GM21529 (cell line): Measurements from ENCODE around the gene SERPINB13.
"Not testable (repeated sequence)": the region's sequence is repeated elsewhere in the genome, so short reads cannot be mapped to it uniquely, and the experiment has no call there.

Experiments
- ATAC-seq: cut with Tn5 transposase; IDR thresholded peaks from one replicate; pipeline ENCODE4 v1.9.1; 2021; ENCODE audit not compliant: unreplicated experiment

The SERPINB13 gene

DNA sequence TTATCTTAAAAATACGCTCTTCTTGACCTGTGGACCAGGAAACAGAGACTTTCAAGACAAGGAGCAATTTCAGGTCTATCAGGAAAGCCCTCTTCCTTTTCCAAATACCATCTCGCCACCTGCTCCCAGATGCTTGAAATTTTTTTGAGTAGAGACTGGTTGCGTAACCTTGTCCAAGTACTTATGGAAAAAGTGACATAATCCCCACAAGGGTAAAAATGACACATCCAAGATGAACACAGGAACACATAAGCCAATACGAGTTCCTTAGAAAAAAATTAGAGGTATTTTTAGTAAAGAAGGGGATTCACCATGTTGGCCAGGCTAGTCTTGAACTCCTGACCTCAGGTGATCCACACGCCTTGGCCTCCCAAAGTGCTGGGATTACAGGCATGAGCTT lies 1.8 kb downstream of the SERPINB13 start:
- ATAC-seq, result no peak

DNA sequence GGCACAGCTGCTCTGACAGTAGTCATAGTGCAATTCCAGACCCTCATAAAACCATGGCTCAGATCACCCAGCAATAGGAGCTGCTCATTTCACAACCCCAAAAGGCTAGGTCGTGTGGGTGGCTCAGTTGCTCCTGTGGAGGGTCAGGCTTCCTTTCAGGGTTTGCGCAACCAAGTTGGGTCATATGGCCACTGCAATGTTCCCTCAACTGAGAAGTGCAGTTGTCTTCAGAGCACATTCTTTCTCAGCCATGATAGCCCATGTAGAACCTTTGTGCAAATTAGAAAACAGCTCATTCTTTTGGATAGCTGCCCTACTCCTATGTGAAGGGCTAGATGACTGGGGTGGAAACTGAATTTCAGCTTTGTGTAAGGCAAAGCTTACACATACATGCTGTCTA lies 3.2 kb downstream of the SERPINB13 start:
- no peak for ATAC-seq

DNA sequence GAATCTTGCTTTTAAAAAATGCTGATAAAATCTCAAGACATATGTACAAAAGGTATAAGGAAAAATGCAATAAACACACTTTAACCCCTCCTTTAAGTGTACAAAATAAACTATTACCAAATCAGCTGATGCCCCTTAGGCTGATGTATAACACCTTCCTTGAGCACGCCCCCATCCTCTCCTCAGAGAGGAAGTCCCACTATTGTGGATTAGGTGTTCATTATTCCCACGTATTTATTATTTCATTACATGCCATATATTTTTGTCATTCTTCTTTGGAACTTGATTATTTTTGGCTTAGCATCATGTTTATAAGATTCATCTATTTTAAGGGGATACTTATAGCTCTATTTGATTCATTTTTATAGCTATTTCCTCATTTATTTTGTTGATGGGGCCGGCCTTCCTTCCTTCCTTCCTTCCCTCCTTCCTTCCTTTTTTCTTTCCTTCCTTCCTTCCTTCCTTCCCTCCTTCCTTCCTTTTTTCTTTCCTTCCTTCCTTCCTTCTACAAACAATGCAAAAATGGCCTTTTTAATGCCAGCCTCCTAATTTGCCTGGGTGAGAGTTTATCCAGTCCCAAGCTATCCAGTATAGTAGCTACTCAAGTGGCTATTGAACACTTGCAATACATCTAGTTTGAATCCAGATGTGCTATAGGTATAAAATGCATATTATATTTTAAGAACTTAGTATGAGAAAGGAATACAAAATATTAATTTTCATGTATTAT lies 4.0 kb downstream of the SERPINB13 start:
- no peak for ATAC-seq

DNA sequence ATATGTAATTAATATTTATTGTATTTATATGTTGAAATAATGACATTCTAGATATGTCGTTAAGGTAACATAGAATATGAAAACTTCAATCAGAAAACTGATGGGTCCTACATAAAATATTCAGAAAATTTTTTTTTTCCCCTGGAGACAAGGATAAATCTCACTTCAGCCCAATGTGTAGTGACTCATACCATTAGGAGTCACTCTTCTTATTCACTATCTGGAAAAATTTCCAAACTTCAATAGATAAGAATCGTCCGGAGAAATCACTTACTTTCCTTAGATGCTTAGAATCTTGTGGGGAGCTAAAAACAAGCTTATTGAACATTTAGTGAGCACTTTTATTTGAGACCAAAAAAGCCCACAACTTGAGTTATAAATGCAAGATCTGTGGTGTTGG lies 4.6 kb downstream of the SERPINB13 start:
- ATAC-seq, result no peak

DNA sequence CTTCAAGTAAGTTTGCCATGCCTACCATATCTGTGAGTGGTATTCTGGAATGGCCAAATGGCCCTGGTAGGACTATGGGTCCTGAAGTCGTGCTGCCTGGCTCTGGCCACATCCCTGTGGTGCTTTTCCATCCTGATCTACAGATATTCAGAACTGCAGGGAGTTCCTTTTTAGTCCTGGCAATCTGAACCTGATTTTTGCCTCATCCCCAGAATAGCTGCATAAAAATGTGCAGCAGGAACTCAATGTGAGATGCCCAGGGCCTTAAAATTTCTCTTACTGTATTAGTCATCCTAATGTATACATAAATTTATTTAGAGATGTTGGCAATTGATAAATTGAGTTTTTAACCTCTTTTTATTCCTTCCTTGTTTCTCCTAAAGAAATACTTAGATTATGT lies 5.3 kb downstream of the SERPINB13 start:
- no peak for ATAC-seq

DNA sequence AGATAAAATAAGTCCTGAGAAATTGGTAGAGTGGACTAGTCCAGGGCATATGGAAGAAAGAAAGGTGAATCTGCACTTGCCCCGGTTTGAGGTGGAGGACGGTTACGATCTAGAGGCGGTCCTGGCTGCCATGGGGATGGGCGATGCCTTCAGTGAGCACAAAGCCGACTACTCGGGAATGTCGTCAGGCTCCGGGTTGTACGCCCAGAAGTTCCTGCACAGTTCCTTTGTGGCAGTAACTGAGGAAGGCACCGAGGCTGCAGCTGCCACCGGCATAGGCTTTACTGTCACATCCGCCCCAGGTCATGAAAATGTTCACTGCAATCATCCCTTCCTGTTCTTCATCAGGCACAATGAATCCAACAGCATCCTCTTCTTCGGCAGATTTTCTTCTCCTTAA lies 9.8 kb downstream of the SERPINB13 start:
- no peak for ATAC-seq

DNA sequence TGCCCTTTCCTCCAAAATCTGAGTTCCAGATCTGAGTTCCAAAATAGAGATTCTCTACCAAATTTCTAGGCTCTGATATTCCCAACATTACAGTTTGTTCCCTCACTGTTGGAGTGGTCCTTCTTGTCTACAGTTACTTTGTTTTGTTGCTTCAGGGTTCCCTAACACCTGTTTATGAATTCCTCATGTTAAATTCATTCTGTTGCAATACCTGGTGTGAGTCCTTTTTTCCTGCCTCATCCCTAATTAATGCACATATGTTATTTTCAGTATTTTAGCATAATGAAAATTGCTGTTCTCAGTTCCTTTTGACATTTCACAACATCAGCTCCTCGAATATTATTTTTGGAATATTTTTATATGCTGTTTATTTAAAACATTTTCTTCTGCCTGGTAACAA lies 16.2 kb downstream of the SERPINB13 start:
- no peak for ATAC-seq

DNA sequence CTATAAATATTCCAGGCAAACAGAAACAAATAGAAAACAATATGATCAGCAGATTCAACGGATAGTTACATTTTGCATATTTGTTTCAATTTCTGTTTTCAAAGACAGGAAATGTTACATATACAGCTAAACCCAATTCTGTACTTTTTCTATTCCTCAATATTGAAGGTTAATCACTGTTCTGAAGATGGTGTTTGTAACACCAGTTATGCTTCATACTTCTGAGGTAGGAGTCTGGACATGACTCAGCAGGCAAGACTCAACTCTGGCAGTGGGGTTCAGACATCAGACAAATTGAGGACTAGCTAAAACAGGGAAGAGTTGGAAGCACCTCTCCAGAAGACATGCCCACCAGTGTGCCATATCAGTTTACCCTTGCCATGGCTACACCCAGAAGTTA lies 16.6 kb downstream of the SERPINB13 start:
- peak; percentile 97 for ATAC-seq

DNA sequence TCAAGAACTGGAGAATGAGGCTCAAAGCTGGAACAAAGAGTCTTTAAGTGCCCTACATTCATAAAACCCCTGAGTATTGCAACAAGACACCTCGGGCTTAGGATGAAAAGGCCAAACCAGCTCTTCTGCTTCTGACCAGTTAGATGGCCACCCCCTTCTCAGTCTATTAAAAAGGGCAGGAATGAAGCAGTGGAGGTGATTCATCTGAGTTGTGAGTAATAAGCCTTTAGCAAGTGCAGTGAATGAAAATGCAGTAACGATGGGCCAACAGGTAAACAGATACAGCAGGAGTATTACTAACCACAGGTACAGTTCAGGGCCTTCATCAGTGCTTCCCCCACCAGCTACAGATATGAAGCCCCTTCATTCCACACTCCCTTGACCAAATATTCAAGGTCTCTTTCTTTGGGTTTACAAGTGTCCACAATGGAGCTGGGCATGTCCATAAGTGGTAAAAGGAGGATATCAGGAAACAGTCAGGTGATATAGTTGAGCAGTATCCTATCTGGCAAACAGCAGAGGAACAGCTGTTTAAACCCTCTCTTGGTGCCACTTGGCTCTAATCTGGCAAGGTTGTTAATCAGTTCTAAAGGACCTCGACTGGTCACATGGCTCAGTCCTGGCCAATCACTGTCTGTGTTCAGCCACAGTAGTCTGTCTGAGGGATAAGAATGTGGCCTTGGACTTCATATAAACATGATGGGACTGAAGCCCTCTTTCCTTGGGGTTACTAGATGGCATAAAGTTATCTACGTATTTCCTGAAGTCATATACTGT lies 17.8 kb downstream of the SERPINB13 start:
- ATAC-seq, result no peak

DNA sequence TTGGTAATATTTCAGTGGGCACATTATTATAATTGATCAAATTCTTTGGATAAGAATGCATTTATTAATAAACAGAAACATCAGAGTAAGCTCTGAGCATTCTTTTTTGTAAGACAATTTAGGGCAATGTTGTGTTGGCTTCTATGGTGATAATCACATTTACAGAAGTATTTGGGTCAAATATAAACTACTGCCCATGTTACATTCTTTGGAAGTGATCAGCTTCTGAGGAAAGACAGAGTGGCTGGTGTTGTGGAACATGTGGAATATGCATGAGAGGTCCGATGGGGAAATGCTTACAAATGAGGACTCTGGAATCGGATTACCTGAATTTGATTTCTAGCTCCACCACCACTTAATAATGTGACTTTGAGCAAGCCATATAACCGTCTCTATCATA lies 19.4 kb downstream of the SERPINB13 start:
- no peak for ATAC-seq

DNA sequence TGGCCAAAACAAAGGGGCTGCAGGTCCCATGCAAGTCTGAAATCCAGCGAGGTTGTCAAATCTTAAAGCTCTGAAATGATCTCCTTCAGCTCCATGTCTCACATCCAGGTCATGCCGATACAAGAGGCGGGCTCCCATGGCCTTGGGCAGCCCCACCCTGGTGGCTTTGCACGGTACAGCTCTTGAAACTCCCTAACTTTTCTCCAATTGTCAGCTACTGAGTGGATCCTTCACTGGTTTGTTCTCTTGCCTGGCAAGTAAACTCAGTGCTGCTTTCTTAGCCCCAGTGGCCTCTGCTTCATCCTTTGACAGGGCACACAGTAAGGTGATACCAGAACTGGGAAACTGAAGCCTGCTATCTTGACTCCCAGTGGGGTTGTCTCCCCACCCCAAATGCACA lies 26.3 kb downstream of the SERPINB13 start:
- no peak for ATAC-seq

DNA sequence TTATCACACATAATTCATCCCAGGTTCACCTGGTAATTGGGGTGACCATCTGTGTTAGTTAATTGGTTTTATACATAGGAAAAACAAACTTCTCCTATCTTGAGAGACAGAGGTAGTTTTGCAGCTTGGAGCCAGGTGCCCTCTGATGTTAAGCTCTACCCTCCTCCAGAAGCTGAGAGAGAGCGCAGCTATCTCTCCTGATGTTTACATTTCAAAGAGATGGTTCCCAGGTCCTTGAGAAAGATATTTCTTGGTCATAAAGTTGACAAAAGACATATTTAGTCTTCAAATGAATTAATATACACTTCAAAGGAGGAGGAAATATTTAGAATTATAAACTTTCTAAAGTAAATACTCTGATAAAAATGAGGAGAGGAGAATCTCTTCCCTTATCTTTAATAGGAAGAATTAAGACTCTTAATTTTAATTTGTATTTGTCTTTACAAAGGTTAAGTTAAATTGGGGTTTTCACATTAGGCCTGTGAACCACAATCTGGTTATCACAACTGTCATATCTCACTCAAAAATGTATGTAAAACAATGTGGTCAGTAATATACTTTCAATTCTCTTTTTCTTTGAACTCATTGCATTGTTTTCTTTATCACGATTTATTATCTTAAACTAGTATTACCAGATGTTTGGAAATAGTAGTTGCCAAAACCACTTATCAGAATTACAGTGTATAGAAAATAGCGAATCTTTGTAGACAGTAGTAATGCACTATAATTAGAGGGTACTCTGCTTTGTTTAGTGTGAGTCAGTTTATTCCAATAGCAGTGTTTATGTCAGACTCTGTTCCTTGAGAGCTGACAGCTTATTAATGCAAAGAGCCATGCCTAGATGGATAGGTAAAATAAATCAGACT lies 30.1 kb downstream of the SERPINB13 start:
- ATAC-seq, result peak; percentile 86

DNA sequence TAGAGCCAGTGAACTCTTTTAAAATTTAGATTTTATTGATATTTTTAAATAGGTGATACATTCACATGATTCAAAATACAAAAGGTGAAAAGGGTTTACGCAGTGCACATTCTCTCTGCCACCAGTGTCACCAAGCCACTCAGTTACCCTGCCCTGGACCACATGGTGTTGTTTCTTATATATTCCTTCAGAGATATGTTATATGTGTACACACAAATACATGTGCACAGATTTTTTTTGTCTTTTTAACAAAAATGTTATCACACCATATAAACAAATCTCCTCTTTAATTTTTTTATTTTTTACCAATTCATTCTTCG lies 30.7 kb downstream of the SERPINB13 start:
- no peak for ATAC-seq

DNA sequence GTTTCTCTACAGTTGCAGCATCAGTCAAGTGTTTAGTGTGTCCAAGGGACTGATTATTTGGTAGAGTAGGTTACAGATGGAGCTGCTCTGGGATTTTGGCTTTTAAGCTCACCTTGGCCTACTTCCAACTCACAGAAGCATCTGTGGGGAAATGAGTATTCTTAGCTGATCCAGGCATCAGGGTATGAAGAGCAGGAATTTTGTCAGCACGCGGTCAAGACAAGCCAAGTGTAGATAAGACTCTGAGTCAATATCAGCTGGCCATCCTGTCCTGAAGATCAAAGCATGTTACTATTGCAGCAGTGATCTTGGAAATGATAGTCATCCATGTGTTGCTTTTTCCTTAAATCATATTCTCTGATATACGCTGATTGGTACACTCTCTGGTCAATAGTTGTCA lies 32.5 kb downstream of the SERPINB13 start:
- ATAC-seq, result no peak

DNA sequence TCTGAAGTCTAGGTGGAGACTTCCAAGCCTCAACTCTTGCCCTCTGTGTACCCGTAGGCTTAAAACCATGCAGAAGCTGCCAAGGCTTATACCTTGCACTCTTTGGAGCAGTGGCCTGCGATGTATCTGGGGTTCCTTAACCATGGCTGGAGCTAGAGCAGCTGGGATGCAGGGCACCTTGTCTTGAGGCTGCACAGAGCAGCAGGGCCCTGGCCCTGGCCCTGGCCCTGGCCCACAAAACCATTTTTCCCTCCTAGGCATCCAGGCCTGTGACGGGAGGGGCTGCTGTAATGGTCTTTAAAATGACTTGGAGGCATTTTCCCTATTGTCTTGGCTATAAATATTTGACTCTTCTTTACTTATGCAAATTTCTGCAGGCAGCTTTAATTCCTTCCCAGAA lies 37.7 kb downstream of the SERPINB13 start:
- ATAC-seq, result no peak

DNA sequence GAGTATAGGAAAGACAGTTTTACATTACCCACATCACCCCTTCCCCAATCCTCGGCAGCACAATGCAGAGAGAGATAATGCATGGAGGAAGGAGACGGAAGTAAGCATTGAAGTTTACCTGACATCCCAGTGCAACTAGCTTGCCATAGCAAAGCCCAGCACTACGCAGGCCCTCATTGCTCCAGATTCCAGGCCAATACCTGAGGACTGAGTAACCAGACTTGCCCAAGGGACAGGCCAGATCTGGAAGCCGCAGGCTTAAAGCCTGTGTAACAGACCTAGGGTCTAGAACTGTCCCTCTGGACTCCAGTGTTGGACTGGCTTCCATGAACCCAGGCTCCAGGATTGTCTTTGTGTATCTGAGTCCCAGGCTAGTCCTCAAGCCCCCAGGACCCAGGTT lies 39.3 kb downstream of the SERPINB13 start:
- ATAC-seq, result no peak

DNA sequence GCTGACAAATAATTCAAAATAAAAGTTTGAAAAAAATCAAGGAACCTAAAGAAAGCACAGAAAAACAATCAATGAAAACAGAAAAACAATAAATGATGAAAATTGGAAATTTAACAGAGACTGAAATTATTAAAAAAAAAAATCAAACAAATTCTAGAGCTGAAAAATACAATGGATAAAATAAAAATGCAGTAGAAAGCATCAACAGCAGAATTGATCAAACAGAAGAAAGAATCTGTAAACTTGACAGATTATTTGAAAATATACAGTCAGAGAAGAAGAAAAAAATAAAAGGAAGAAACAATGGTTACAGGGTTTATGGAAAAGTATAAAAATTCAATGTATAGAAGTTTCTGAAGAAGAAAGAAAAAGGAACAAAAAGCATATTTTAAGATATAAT lies 40.7 kb downstream of the SERPINB13 start:
- ATAC-seq, result no peak

DNA sequence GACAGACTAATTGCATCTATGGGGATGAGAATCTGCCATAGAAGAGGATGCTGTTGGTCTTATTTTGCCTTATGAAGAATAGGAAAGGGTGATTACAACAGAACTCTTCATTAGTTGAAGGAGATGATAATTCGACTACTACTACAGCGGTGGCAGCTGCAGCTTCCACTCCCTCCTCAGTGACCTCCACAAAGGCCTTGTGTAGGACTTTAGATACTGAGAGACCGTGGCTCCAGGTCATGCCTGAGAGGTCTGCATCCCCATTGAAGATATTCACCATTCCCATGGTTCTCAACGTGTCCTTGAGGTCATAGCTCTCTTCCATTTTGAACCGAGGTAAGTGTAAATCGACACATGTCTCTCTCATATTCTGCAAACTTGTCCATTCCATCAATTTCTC lies 50.6 kb downstream of the SERPINB13 start:
- ATAC-seq, result no peak

DNA sequence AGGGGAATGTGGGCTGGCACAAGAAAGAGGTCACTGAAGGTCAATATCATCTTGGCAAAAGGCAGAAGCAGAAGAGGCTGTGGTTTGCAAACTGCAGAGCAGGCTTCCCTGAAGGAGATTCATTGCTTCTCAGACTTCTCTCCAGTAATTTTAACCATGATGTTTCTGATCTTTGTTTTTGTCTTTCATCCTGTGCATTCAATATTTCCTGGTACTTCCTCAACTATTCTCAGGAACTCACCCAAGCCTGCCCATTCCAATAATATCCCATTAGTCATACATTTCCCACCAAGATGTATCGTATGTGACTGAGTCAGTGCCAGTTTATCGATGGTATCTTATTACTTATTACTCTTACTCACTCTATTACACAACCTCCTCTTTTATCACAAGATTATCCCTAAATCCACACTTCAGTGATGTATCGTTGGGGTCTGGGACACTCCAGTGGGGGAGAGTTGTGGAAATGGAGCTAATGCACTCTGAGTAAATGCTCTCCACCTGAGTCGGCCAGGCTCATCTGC lies 54.1 kb downstream of the SERPINB13 start:
- not testable (repeated sequence) for ATAC-seq

DNA sequence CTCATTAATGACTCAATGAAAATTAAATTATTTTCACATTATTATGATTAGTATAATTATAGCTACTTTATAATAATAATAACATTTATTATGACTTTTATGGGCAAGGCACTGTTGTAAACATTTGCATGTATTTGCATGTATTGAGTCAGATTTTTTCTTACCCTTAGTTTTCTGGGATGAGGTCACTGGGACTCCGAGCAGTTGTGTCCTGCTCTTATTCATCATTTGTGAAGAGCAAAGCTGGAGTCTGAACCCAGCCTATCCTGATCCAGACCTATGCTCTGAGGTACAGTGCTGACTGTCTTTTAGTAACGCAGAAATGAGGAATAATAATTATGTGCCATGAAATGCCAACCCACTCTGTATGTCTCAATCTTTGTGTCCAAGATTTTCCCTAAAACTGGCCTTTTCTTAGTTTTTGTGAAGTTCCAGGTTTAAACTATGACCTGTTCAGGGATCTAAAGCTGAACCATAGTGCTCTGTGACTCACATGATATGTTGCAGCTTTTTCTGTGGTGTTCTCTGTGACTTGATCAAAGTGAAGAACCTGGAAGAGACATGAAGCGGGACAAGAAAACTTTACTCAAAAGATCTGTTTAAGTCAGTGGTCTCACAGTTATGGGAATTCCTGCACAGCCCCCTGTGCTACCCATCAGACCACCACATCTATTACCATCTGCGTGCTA lies 55.7 kb downstream of the SERPINB13 start:
- not testable (repeated sequence) for ATAC-seq

DNA sequence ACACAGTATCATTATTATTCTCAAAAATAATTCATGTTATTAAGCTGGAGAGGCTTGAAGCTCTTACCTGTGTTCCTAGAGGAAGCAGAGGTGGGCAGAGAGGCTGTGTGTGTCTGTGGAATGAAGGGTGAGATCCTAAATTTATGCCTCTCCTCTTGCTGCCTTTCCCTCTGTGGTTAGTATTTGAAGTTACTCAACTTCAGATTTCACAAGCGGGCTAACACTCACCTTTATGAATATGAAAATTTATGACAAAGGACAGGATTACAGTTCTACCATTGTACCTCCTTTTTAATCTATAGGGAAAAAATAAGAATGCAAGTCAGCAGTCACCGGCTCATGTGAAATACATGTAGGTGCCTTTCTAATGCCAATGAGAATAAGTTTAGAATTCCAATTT lies 57.0 kb downstream of the SERPINB13 start, which contains the start of gene SERPINB4:
TSS of gene SERPINB4 (minus strand) at position 115 of the 400 bp plus-strand sequence. CDS start 679 bp downstream, outside the sequence.
- ATAC-seq, result not testable (repeated sequence)
